Measurements from ENCODE around the gene FSCB. TPM values are rescaled to one million over a fixed set of nuclear protein-coding genes. Genes with fewer than 3 reads are reported as not detected.

The FSCB gene
- total RNA-seq, 4 donors from 2014 or later, result 0.15 to 0.31 TPM; not detected in 2

DNA sequence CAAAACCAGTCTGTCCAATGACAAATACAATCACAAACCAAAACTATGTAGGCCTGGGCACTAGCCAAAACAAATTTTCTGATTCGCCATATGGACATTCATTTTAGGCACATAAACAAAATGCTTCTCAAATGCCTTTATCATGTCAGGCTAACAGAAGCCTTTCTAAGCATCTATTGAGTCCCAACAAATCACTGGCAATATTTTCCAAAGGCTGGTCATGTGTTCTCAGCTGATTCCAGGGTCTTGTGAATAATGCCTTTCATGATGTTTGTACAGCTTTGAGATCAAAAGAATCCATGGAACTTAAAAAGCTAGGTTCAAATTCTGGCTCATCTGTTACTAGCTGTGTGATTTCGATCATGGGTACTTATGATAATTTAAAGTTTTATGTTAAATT is 16.1 kb downstream of the FSCB start:
- WGBS, 2 donors (ENCODE audit: low coverage in 1 of 2), result 58 to 82% methylated on average over 2 of the region's 2 CpGs
- TF ChIP-seq POLR2AphosphoS5 (IDR thresholded peaks at IDR 0.05) (no peak), CTCF (IDR thresholded peaks at IDR 0.05) (no peak), EP300 (IDR thresholded peaks at IDR 0.05) (no peak), POLR2A (IDR thresholded peaks at IDR 0.05) (no peak)
- no peak overlapping the region for H3K27ac ChIP-seq
- H3K9me3 ChIP-seq, result no peaks in the 10 kb centered on the region
- H3K4me3 ChIP-seq, result no peak overlapping the region
- no peaks in the 10 kb centered on the region for H3K36me3 ChIP-seq
- no peaks in the 10 kb centered on the region for H3K27me3 ChIP-seq
- no peak for ATAC-seq
- H3K4me1 ChIP-seq, result no peaks in the 10 kb centered on the region

DNA sequence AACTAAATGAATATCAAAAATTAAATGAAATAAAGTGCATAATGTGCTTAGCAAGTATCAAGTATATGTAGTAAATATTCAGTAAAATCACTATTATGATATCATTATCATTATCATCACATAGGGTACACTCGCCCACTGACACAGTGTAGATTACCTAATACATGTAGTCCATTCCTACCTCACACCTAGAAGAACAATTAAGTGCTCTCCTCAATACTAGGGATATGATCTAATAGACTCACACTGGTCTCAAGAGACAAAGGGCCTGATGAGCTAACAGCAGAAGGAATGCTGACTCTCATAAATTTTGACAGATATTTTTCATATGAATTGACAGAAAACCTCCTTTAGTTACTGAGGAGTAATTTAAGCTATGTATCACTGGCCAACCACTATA is 29.1 kb downstream of the FSCB start:
- Histone ChIP-seq H3K27me3 (no peaks in the 10 kb centered on the region), H3K4me1 (no peaks in the 10 kb centered on the region), H3K36me3 (no peaks in the 10 kb centered on the region), H3K4me3 (no peak overlapping the region), H3K9me3 (no peaks in the 10 kb centered on the region), H3K27ac (no peak overlapping the region)
- ATAC-seq, result no peak
- TF ChIP-seq EP300 (IDR thresholded peaks at IDR 0.05) (no peak), POLR2A (IDR thresholded peaks at IDR 0.05) (no peak), CTCF (IDR thresholded peaks at IDR 0.05) (no peak), POLR2AphosphoS5 (IDR thresholded peaks at IDR 0.05) (no peak)
- WGBS, 2 donors (ENCODE audit: low coverage in 1 of 2), result 77 to 94% methylated on average over 1 of the region's 1 CpG

DNA sequence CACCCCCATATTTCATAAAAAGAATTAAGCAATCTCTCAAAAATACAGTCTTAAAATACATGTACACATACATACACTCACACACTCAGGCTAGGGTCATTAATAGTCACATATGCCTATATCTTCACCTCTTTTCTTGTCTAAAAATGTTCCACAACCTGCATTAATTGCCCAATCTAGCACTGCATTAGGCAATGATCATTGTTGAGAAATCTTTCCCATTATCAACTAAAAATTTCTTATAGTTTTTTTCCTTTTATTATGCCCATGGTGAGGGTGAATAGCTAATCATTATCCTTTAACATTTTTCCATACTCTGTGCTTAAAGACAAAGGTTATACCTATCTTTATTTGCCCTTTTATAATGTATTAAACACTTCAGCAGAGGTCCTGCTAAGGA is 38.3 kb downstream of the FSCB start:
- ATAC-seq, result no peak
- H3K4me3 ChIP-seq, result no peak overlapping the region
- H3K4me1 ChIP-seq, result no peaks in the 10 kb centered on the region
- no peak for TF ChIP-seq EP300 (IDR thresholded peaks at IDR 0.05)
- no peak for TF ChIP-seq POLR2A (IDR thresholded peaks at IDR 0.05)
- TF ChIP-seq CTCF (IDR thresholded peaks at IDR 0.05), result no peak
- TF ChIP-seq POLR2AphosphoS5 (IDR thresholded peaks at IDR 0.05), result no peak
- H3K9me3 ChIP-seq, result no peaks in the 10 kb centered on the region
- H3K36me3 ChIP-seq, result no peaks in the 10 kb centered on the region
- no peaks in the 10 kb centered on the region for H3K27me3 ChIP-seq
- no peak overlapping the region for H3K27ac ChIP-seq

DNA sequence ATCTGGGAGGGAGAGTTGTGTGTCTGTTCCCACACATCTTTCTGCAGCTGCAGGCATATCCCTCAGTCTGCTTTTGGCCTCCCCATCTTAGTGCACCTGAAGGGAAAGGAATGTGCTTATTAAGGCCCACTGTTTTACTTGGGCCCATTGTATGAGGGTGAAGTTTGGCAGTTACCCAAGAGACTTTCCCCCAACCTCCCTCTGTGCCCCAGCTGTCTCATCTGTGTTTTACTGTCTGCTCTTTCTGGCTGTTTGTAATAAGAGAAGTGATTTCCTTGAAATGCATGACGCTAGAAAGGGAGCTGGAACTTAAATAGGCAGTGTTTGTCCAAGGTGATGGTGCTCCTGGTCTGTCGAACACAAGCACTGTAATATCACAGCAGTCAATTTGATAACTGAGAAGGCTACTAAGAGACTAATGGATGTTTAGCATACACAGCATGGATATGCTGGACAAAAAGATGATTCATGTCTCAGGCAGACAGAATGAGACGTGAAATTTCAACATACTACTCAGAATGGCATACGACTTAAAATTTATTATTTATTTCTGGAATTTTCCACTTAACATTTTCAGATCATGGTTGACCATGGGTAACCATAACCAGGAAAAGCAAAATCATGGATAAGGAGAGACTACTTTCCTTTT is 43.6 kb downstream of the FSCB start:
- TF ChIP-seq EP300 (IDR thresholded peaks at IDR 0.05) (no peak), POLR2AphosphoS5 (IDR thresholded peaks at IDR 0.05) (no peak), POLR2A (IDR thresholded peaks at IDR 0.05) (no peak), CTCF (IDR thresholded peaks at IDR 0.05) (no peak)
- Histone ChIP-seq H3K36me3 (no peaks in the 10 kb centered on the region), H3K27me3 (no peaks in the 10 kb centered on the region), H3K27ac (no peak overlapping the region), H3K9me3 (no peaks in the 10 kb centered on the region), H3K4me3 (no peak overlapping the region), H3K4me1 (no peaks in the 10 kb centered on the region)
- ATAC-seq, result no peak
- WGBS, 2 donors (ENCODE audit: low coverage in 1 of 2), result 54 to 56% methylated on average over 3 to 4 of the region's 4 CpGs

DNA sequence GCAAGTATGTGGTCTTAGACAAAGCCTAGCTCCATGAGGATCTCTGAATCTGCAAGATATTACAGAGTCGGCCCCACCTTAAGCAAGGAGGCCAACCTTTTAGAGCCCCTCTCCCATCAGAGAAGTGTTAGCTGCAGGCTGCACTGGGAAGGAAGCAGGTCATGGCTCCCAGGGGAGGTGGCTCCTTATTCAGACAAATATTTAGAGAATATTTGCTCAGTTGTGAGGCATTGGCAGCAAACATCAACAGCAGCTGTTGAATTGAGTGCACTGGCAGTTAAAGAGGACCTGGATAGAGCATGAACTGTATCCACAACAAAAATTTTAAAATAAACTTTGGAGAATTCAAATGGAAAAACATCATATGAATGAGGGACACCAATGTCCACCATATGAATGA is 44.7 kb downstream of the FSCB start:
- H3K4me3 ChIP-seq, result no peak overlapping the region
- no peak overlapping the region for H3K27ac ChIP-seq
- H3K9me3 ChIP-seq, result no peaks in the 10 kb centered on the region
- no peak for ATAC-seq
- 77% methylated on average over 1 of the region's 1 CpG; no CpG with 5 or more reads in 1 of the 2 donors for WGBS, 2 donors (ENCODE audit: low coverage in 1 of 2)
- H3K36me3 ChIP-seq, result no peaks in the 10 kb centered on the region
- no peaks in the 10 kb centered on the region for H3K27me3 ChIP-seq
- no peaks in the 10 kb centered on the region for H3K4me1 ChIP-seq
- TF ChIP-seq EP300 (IDR thresholded peaks at IDR 0.05) (no peak), POLR2A (IDR thresholded peaks at IDR 0.05) (no peak), POLR2AphosphoS5 (IDR thresholded peaks at IDR 0.05) (no peak), CTCF (IDR thresholded peaks at IDR 0.05) (no peak)

Data from gastroesophageal sphincter (tissue), 4 donors.